Stimulated activated CD4-positive, alpha-beta T cell treated with anti-CD3 and anti-CD28 coated beads, TNF-alpha, amount 100 ng/mL, for 48 hours (primary cell): ENCODE data around the gene SLC4A1AP.

Source experiments
- DNase-seq, 3 donors: peaks; one replicate each; pipeline ENCODE4 v3.0.0-alpha.2; 2020; ENCODE audit warnings: low read depth in 3 of 3

The SLC4A1AP gene

DNA sequence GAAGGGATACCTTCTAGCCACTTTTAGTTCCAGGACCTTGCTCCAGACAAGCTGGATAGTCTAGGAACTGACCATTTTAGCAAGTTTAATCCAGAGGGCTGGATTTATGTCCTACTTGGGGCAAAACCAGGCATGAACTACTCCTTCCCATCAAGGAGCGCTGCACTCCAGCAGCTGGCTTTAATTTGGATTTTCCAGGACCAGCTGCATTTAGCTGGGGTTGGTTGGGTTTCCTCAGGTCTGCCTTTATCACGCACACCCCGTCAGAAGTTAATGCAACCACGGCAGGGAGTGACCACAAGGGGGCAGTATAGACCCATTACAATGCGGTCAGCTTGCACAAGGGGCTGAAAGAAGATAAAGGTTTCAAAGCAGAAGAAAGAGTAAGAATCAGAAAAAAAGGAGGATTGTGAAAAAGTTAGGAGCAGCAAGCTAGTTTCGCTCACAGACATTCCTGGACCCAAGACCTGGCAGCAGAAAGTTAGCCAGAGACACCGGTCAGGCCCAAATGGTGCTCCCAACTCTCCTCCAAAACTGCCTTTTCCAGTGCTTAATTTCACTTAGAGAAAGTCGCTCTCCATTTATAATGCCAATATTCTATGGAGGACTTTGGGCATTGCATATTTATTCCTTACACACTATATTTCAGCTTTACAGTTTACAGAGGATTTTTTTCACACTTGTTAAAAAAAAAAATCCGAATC lies 40.1 kb downstream of the SLC4A1AP start:
- DNase-seq, result peak; percentile 77 to 85 (median 82)

DNA sequence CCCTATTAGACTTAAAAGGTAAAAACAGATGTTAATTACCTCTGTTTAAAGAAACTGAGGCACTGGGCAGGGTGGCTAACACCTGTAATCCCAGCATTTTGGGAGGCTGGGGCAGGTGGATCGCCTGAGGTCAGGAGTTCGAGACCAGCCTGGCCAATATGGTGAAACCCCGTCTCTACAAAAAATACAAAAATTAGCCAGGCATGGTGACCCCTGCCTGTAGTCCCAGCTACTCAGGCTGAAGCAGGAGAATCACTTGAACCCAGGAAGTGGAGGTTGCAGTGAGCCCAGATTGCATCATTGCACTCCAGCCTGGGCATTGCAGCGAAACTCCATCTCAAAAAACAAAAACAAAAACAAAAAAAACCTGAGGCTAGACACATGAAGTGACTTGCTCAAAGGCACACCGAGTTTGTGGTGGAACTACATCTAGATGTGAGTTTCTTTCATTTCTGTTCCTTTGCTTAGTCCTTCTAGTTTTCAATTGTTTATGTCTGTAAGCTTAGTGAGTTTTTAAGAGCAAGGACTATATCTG lies 40.7 kb downstream of the SLC4A1AP start:
- no peak for DNase-seq

GRCh38 chr2:27705851-27706622 lies 42.3 kb downstream of the SLC4A1AP start:
- no peak for DNase-seq

GRCh38 chr2:27707462-27708256 lies 44.0 kb downstream of the SLC4A1AP start:
- no peak for DNase-seq

- no peak for DNase-seq
Measured at GRCh38 chr2:27708257-27708654, 44.6 kb downstream of the SLC4A1AP start.

DNA sequence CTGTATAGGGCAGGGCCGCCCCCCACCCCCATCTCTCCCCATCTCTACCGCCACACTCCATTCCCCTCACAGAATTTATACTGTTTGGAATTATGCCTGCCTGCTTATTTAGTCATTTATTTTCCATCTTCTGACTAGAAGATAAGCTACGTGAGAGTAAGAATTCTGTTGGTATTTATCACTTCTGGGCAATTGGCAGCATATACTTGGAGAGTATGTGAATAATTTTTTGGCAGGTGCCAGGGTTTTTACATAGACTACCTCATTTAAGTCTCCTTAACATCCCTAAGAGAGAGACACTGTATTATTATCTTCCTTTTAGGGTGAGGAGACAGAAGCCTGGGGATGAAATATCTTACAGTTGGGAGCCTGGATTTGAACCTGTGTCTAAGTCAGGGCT lies 45.0 kb downstream of the SLC4A1AP start:
- DNase-seq, result no peak

DNA sequence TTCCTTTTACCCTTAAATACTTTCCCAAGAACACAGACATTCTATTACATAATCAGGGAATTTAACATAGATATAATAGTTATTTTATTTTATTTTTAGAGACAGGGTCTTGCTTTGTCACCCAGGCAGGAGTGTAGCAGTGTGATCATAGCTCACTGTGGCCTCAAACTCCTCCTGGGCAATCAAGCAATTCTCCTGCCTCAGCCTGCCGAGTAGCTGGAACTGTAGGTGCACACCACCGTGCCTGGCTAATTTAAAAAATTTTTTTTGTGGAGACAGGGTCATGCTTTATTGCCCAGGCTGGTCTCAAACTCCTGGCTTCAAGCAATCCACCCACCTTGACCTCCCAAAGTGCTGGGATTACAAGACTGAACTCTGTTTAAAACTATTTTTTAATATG lies 45.6 kb downstream of the SLC4A1AP start:
- DNase-seq, result no peak

DNA sequence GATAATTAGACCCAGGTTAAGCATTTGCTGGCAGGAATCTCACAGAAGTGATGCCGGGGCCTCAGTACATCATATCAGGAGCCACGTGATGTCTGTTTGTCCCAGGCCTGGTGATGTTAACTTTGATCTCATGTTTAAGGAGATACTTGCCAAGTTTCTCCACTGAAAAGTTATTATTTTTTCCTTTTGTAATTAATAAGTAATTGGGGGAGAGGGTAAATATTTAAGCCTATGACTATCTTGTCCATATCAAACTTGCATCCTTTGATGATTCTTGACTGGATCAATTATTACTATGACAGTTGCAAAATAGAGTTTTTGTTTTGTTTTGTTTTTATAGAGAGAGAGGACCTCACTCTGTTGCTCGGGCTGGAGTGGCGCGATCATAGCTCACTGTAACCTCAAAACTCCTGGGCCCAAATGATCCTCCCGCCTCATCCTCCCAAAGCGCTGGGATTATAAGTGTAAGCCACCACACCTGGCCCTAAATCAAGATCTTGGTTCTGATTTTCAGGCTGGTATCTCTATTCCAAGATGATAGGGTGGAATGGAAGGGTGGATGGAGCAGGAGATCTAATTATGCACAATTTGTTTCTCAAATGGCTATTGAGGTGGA lies 46.4 kb downstream of the SLC4A1AP start:
- no peak for DNase-seq

DNA sequence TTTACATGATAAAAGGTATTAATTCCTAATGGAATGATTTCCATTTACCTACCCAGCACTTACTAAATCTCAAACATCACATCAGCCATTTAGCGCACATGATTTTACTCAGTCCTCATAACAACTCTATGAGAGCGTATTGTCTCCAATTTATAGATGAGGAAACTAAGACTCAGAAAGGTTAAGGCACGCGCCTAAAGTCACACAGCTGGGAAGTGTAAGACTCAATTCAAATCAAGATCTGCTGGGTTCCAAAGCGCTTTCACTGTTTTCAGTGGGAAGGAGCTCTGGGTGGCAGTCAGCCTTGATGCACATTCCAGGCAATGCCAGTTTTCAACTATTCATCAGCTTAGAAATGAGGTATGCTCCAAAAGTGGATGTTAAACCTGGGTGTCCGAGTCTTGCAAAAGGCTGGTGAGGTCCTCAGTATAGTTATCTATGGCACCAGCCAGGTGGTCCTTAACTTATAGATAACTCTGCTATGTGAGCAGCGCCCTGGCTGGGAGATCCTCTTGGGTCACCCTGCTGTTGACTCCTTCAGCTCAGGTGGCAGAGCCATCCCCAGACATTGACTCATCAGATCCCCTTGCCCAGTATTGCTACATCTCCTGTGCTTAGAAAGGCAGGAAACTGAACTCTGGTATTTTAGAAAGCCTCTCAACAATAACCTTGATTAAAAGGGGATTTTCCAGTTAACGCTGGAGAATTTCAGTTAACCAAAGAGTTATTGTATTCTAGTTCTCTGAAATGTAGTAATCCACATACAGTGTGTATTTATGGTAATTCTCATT lies 47.1 kb downstream of the SLC4A1AP start:
- DNase-seq, result no peak

DNA sequence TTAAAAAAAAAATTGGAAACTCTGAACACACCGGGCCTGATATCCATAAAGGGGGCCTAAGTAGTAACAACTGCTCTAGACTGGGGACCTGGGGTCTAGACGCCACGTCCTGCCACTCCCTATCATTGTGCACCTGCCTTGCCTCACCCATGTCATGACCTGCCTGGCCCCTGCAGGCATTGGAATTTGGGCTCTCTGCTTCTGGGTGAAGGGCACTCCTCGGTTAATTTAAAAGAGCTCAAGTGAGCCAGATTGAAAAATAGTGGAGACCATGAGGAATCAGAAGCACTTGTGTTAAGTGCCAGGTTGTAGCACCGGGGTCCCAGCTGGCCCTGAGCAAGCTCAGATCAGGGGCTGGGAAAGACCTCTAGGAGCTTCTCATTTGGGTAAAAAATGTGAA lies 48.1 kb downstream of the SLC4A1AP start:
- DNase-seq, result no peak

GRCh38 chr2:27712522-27712921 lies 48.8 kb downstream of the SLC4A1AP start:
- no peak for DNase-seq

GRCh38 chr2:27713201-27713600 lies 49.5 kb downstream of the SLC4A1AP start:
- no peak for DNase-seq

DNA sequence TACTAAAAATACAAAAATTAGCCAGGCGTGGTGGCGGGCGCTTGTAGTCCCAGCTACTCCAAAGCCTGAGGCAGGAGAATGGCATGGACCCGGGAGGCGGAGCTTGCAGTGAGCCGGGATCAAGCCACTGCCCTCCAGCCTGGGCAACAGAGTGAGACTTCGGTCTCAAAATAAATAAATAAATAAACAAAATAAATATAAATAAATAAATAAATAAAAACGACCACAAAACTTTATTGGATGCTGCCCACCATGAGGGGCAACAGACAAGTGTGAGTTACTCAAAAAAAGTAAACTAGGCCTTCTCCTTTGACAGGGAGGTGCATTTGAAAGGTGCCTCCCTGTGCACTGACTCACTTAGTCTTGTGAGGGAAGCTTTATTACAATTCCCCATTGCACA lies 50.4 kb downstream of the SLC4A1AP start:
- DNase-seq, result no peak

DNA sequence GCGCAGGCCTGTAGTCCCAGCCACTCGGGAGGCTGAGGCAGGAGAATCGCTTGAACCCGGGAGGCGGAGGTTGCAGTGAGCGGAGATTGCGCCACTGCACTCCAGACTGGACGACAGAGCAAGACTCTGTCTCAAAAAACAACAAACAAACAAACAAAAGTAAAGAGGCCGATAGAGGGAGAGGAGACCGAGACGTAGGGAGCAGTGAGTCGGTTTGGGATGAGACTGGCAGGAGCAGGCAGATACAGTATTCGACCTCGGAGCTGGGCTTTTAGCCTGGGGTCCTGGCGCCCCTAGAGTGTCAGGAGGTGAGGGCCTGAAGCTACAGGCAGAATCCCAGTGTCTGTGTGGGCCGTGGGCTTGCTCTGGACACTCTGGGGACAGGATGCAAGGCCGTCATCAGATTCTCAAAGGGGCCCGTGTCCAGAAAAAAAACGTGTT lies 51.2 kb downstream of the SLC4A1AP start:
- DNase-seq, result no peak

DNA sequence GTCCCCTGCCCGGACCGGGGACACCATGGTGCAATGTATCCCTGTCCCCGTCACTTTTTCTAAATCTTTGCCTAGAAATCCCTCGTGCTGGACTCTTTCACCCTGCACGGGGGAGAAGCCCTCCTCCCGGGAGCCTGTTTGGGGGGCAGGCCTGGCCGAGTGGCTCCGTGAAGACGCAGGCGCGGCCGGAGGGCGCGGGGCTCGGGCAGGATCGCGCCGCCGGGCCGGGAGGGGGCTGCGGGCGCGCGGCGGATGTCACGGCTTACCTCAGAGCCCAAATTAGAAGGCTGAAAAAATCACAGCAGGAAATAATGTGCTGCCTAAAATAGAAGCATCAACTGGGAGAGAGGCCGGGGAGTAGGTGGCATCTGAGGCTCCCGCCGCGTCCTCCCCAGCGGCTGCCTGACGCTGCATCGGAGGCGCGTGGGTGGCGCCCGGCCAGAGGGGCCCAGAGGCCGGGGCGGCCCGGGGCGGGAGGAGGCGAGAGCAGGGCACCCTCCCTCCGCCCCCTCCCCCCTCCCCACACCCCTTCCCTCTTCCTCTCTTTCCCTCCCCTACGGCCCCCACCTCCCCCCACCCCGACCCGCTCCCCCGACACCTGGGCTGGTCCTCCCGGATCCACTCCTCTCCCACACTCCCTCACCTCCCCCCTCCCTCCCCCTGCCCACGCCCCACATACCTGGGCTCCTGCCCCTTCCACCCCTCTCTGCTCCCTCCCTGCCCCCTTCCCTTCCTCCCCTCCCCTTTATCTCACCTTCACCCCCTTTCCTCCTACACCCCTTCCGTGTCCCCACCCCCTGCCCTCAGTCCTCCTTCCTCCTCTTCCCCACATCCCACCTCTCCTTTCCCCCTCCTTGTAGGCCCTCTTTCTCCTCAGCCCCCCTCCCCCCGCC lies 51.9 kb downstream of the SLC4A1AP start:
- no peak for DNase-seq

- no peak for DNase-seq
Measured at GRCh38 chr2:27716301-27717069, 52.8 kb downstream of the SLC4A1AP start.

DNA sequence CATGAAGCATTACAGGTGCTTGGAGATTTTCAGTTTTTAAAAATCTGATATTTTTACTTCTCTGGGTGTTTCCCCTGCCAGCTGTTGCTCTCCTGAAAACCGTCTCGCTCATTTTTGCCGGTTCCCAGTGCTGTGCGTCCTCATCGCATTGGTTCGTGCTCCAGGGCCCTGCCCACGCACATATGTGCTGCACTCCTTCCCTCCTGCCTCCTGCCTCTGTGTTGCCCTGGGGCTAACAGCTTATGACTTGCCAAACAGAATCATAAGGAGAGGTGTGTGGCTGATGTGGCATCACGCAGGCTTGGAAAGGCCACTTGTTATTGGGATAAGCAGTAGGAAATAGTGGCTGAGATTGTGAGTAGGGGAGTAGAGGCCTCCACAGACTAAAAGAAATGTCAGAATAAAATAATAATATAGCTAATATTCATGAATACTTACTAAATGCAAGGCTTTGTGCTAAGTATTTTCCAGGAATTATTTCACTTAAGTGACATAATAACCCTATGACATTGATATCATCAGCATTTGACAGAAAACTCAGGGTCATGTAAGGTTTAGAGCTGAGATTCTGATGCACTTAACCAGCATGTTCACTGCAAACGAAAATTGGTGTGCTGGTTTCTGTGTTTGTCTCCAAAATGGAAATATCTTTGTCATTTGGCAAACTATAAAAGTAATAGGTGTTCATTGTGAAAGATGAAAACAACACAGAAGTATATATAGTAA lies 53.5 kb downstream of the SLC4A1AP start:
- DNase-seq, result peak in 1 of 3 donors; percentile 26

GRCh38 chr2:27720004-27720551 lies 56.4 kb downstream of the SLC4A1AP start:
- peak; percentile 37 to 60 (median 57) for DNase-seq
